K562 (cell line): ENCODE data around the gene HMGXB3. TPM values are rescaled to one million over a fixed set of nuclear protein-coding genes. Genes with fewer than 3 reads are reported as not detected.

Source experiments
- ATAC-seq: fragments of 200-7000 bp; cut with Tn5 transposase; 3 replicates; pipeline ENCODE4 v1.9.1; 2020; ENCODE audit warnings: moderate library complexity
- BruUV-seq: library from RNA; stranded (reverse); fragments of 400-500 nt; replicated peaks from 2 replicates; lab custom pipeline; 2021; lab: Mats Ljungman, UMichigan
- CTCF ChIA-PET: fragments of 300-600 bp; formaldehyde crosslinking; extraction: SDS; loops from one replicate; lab custom pipeline; 2021; ENCODE audit warnings: low intra/inter-chr PET ratio; lab: Yijun Ruan, JAX
- POLR2A ChIA-PET: fragments of 300-600, 350-650 bp; sonication (Branson Sonifier 250); formaldehyde crosslinking; extraction: SDS; loops from one replicate; lab custom pipeline; 2021; ENCODE audit warnings: antibody characterized with exemption, inconsistent platforms; lab: Yijun Ruan, JAX
- DNase-seq, 4 experiments: peaks; one replicate each; pipeline versions ENCODE4 v3.0.0 to v3.0.0-alpha.2; 2011 to 2018; ENCODE audit warnings: low spot score in 3 of 4, mixed read lengths in 3 of 4; ENCODE audit errors: extremely low read depth in 1 of 4
- FAIRE-seq: peaks from 2 replicates; lab custom pipeline; 2011; peaks lifted over from hg19 to GRCh38; lab: Jason Lieb, UNC
- H2AFZ ChIP-seq: 2 replicates; pipeline ENCODE4 v1.6.0; 2011; ENCODE audit warnings: low read depth, low read length, control low read depth, inconsistent platforms
- H3K27ac ChIP-seq: fragments of 200-600 bp; 3 replicates; pipeline ENCODE4 v1.8.0; 2011; ENCODE audit warnings: low read depth, mild to moderate bottlenecking, control low read depth, inconsistent platforms, low read length, moderate library complexity, mixed read lengths; ENCODE audit errors: extremely low read depth
- H3K27me3 ChIP-seq, 2 experiments: fragments of 300-600 bp in 1 of 2; 2 replicates in 1 of 2; 3 replicates in 1 of 2; pipeline versions ENCODE4 v1.6.0 to v1.8.0; 2011; ENCODE audit warnings: inconsistent platforms in 2 of 2, low read length in 2 of 2, mild to moderate bottlenecking in 1 of 2, mixed read lengths in 1 of 2, moderate library complexity in 1 of 2; ENCODE audit not compliant: control insufficient read depth in 2 of 2, insufficient read depth in 2 of 2
- H3K36me3 ChIP-seq: fragments of 300-600 bp; 3 replicates; pipeline ENCODE4 v1.8.0; 2011; ENCODE audit warnings: mild to moderate bottlenecking, low read length, inconsistent platforms; ENCODE audit not compliant: control insufficient read depth, insufficient read depth
- H3K4me1 ChIP-seq, 2 experiments: fragments of 200-600 bp in 1 of 2; replicated peaks in 1 of 2; 2 replicates in 1 of 2; 3 replicates in 1 of 2; pipeline versions ENCODE4 v1.5.1 to v1.8.0; 2011; ENCODE audit warnings: inconsistent platforms in 2 of 2, low read length in 2 of 2, mild to moderate bottlenecking in 1 of 2, mixed read lengths in 1 of 2, moderate library complexity in 1 of 2; ENCODE audit not compliant: control insufficient read depth in 2 of 2, insufficient read depth in 2 of 2
- H3K4me2 ChIP-seq: 2 replicates; pipeline ENCODE4 v1.6.1; 2011; ENCODE audit warnings: low read length, control low read depth, inconsistent platforms, mixed read lengths; ENCODE audit not compliant: insufficient read depth
- H3K4me3 ChIP-seq: fragments of 200-600 bp; sonication (generic), shearing (Covaris generic); 2 replicates; pipeline ENCODE4 v1.5.1; 2016; ENCODE audit warnings: control low read depth, inconsistent platforms
- H3K79me2 ChIP-seq: fragments of 200-600 bp; 3 replicates; pipeline ENCODE4 v1.8.0; 2011; ENCODE audit warnings: low read length, inconsistent platforms; ENCODE audit not compliant: control insufficient read depth, insufficient read depth
- H3K9ac ChIP-seq, 2 experiments: 2 replicates each; pipeline versions ENCODE4 v1.6.0 to v1.6.1; 2011; ENCODE audit warnings: low read depth in 2 of 2, low read length in 2 of 2, control low read depth in 1 of 2, inconsistent platforms in 1 of 2, mild to moderate bottlenecking in 1 of 2, mixed read lengths in 1 of 2; ENCODE audit not compliant: insufficient read depth in 1 of 2
- H3K9me1 ChIP-seq: one replicate; pipeline ENCODE4 v1.6.0; 2011; ENCODE audit warnings: inconsistent platforms, mild to moderate bottlenecking, low read length, moderate library complexity; ENCODE audit not compliant: control insufficient read depth, insufficient read depth
- H3K9me3 ChIP-seq: replicated peaks from 2 replicates; pipeline ENCODE4 v1.5.1; 2011; ENCODE audit warnings: low read depth, low read length, inconsistent platforms; ENCODE audit not compliant: control insufficient read depth, insufficient read depth
- H4K20me1 ChIP-seq: replicated peaks from 2 replicates; pipeline ENCODE4 v1.6.1; 2011; ENCODE audit warnings: low read length, inconsistent platforms, mixed read lengths; ENCODE audit not compliant: control insufficient read depth, insufficient read depth
- CREBBP ChIP-seq: IDR thresholded peaks from one replicate; pipeline ENCODE4 v1.6.1; 2012; ENCODE audit warnings: low read depth, mild to moderate bottlenecking, control low read depth, inconsistent platforms, low read length
- DMBX1 ChIP-seq: fragments of 250-450 bp; sonication (Bioruptor Pico); IDR thresholded peaks from 2 replicates; pipeline ENCODE4 v1.8.0; 2022; ENCODE audit warnings: inconsistent platforms, mild to moderate bottlenecking, moderate library complexity, borderline replicate concordance
- EHMT2 ChIP-seq: fragments of 450-650 bp; IDR thresholded peaks from 2 replicates; pipeline ENCODE4 v1.6.1; 2018; ENCODE audit warnings: antibody characterized with exemption
- KLF6 ChIP-seq: fragments of 250-450 bp; sonication (Bioruptor Pico); IDR thresholded peaks from 2 replicates; pipeline ENCODE4 v1.4.0; 2020; ENCODE audit warnings: mild to moderate bottlenecking, moderate library complexity, borderline replicate concordance
- MECOM ChIP-seq: fragments of 250-450 bp; sonication (Bioruptor Pico); IDR thresholded peaks from 2 replicates; pipeline ENCODE4 v1.8.0; 2022; ENCODE audit warnings: inconsistent platforms
- NFXL1 ChIP-seq: fragments of 450-650 bp; formaldehyde crosslinking; IDR thresholded peaks from 2 replicates; pipeline ENCODE4 v1.4.0; 2021; ENCODE audit warnings: mild to moderate bottlenecking
- POU5F1 ChIP-seq: fragments of 150-350 bp; IDR thresholded peaks from 2 replicates; pipeline ENCODE4 v1.6.1; 2014; ENCODE audit warnings: borderline replicate concordance, low read length, low read depth, mild to moderate bottlenecking; ENCODE audit not compliant: partially characterized antibody
- SMARCA4 ChIP-seq: fragments of 450-650 bp; IDR thresholded peaks from 2 replicates; pipeline ENCODE4 v1.6.1; 2016
- SREBF1 ChIP-seq: fragments of 150-350 bp; IDR thresholded peaks from 2 replicates; pipeline ENCODE4 v1.6.1; 2014; ENCODE audit warnings: antibody characterized with exemption, low read depth, low read length, borderline replicate concordance
- SUPT5H ChIP-seq: fragments of 450-650 bp; IDR thresholded peaks from 2 replicates; pipeline ENCODE4 v1.6.1; 2016
- U2AF1 ChIP-seq: fragments of 200-400 bp; formaldehyde crosslinking; optimal IDR thresholded peaks from 2 replicates; pipeline ENCODE3; 2017; ENCODE audit warnings: mild to moderate bottlenecking, low read depth, low read length, moderate library complexity
- ZNF76 ChIP-seq: fragments of 250-450 bp; sonication (Bioruptor Pico); IDR thresholded peaks from 2 replicates; pipeline ENCODE4 v1.4.0; 2020; ENCODE audit warnings: mild to moderate bottlenecking, moderate library complexity, borderline replicate concordance
- WGBS: fragments of 100-300 bp; shearing (Covaris generic); methylation state at CpG from one replicate; pipeline ENCODE4 v1.1.6; 2016; ENCODE audit warnings: low coverage, mixed read lengths; ENCODE audit not compliant: insufficient coverage; ENCODE audit errors: missing lambda C conversion rate; 5-methylcytosine and 5-hydroxymethylcytosine counted together
- in situ Hi-C: fragments of 300-500 bp; cut with MboI; formaldehyde crosslinking; loops from 4 replicates; pipeline ENCODE4 v1.15.0; 2018; ENCODE audit warnings: inconsistent platforms, mixed read lengths
- intact Hi-C: fragments of 100-400 bp; cut with micrococcal nuclease; formaldehyde crosslinking; loops from 2 replicates; pipeline ENCODE4 v1.14.2; 2022
- polyA plus RNA-seq, 8 experiments: library from polyadenylated mRNA; depleted of rRNA in 4 of 8; stranded (reverse) in 5 of 8; unstranded in 3 of 8; fragments of >200 nt; fragmentation: Nextera tagmentation in 2 of 8; fragmentation: Illumina TruSeq in 1 of 8; extraction: Ambion mirVana in 2 of 8; extraction: Trizol in 1 of 8; gene quantifications; 2 replicates each; pipeline versions ENCODE4 v1.2.1 to v1.2.3, GENCODE V29; 2011 to 2014; ENCODE audit warnings: inconsistent platforms in 1 of 8, missing spikeins in 1 of 8
- total RNA-seq, 7 experiments: library from RNA; depleted of rRNA in 6 of 7; stranded (reverse); fragments of >200 nt in 6 of 7; fragmentation: Illumina TruSeq in 2 of 7; extraction: Trizol in 2 of 7; gene quantifications; 2 replicates each; pipeline versions ENCODE4 v1.2.1 to v1.2.3, GENCODE V29; 2011 to 2021; ENCODE audit warnings: low replicate concordance in 1 of 7
- TF ChIP-seq, protein P1 (sequence below): sonication (generic); formaldehyde crosslinking; IDR thresholded peaks from 2 replicates; pipeline ENCODE4 v1.8.0; 2022; ENCODE audit warnings: mild to moderate bottlenecking, missing genetic modification reagents, borderline replicate concordance
- TF ChIP-seq, protein P2 (sequence below): fragments of 450-650 bp; conservative IDR thresholded peaks from 2 replicates; pipeline ENCODE4 v1.6.1; 2016; ENCODE audit warnings: missing genetic modification characterization, low read depth, mild to moderate bottlenecking, control low read depth, missing compliant biosample characterization
- TF ChIP-seq, protein P3 (sequence below): fragments of 250-450 bp; sonication (Bioruptor Pico); IDR thresholded peaks from 2 replicates; pipeline ENCODE4 v1.5.0; 2021

The HMGXB3 gene
- total and polyA plus RNA-seq, 9 of the 15 experiments (the other 6 are each of a cell fraction or from before 2014, with no cell fraction given), result 1.8 to 44.1 (median 32.2) TPM

DNA sequence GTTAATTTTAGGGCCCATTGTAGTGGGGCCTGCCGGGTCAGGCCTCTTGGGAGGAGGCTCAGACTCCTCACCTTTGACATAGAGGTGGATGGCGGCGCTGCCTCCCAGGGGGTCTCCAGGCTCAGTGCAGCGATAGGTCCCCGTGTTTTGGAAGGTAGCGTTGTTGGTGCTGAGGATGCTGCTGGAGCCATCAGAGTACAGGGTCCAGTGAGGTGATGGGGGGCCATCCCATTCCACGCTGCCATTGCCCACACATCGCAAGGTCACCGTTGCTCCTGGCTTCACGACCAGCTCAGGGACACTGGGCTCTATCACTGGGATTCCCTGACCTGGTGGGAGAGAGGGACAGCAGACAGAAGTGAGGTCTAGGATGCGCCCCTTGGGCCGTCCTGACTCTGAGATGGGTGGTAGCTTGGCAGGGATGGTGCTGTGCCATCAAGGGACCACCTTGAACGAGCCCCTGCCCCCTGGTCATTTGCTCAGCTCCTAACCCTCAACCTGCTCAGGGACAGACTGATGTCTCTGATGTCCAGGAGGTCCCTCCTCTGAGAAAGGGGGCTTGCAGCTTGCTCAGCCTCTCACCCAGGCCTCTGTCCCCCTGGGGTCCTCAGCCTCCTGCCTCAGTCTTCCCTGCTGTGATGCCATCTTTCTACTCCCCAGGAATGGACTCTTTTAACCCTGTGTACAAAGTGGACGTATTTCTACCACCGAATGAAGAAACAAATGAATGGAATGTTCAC lies 80.3 kb downstream of the HMGXB3 start:
- ATAC-seq (no peak), FAIRE-seq (no peak), DNase-seq (no peak)
- H3K4me3 ChIP-seq, result no peak overlapping the region
- H3K27me3 ChIP-seq, result peaks cover 36 to 89% of the 10 kb centered on the region in 2 experiments
- H2AFZ ChIP-seq, result no peak overlapping the region
- no peaks in the 10 kb centered on the region for H3K9me1 ChIP-seq
- H3K9ac ChIP-seq, result 0 out of 4 replicates have a peak overlapping the region, but pooled peaks of 1 of the 2 experiments have one; percentile 4
- no peaks in the 10 kb centered on the region for H3K79me2 ChIP-seq
- no peaks in the 10 kb centered on the region for H3K9me3 ChIP-seq
- intact Hi-C loops (no loop called here), in situ Hi-C loops (no loop called here)
- no peak overlapping the region for H3K4me2 ChIP-seq
- H4K20me1 ChIP-seq, result peaks cover 12% of the 10 kb centered on the region; the same call in 1 of the 2 replicates
- POLR2A ChIA-PET, result interaction anchor here (0.6 to 1.3 kb wide), 3 partner anchors 13 to 228 kb away, joined by 3 to 6 read pairs (median 4); no protein-coding TSS in a partner anchor
- H3K27ac ChIP-seq, result no peak overlapping the region
- under 1% methylated on average over 14 of the region's 15 CpGs for WGBS
- no peaks in the 10 kb centered on the region for H3K36me3 ChIP-seq
- CTCF ChIA-PET, result no interaction called here
- BruUV-seq, result no TSS peak
- H3K4me1 ChIP-seq, result peaks cover 0 to 7% of the 10 kb centered on the region in 2 experiments; a peak in 2 of 5 replicates
- TF ChIP-seq NFXL1 (no peak), DMBX1 (CRISPR knock-in tag) (no peak), SREBF1 (no peak), SMARCA4 (no peak), MECOM (no peak), SUPT5H (no peak), CREBBP (no peak), POU5F1 (no peak), KLF6 (CRISPR knock-in tag) (no peak), U2AF1 (no peak), ZNF76 (CRISPR knock-in tag) (no peak), EHMT2 (no peak)
- TF ChIP-seq, protein P1, sequence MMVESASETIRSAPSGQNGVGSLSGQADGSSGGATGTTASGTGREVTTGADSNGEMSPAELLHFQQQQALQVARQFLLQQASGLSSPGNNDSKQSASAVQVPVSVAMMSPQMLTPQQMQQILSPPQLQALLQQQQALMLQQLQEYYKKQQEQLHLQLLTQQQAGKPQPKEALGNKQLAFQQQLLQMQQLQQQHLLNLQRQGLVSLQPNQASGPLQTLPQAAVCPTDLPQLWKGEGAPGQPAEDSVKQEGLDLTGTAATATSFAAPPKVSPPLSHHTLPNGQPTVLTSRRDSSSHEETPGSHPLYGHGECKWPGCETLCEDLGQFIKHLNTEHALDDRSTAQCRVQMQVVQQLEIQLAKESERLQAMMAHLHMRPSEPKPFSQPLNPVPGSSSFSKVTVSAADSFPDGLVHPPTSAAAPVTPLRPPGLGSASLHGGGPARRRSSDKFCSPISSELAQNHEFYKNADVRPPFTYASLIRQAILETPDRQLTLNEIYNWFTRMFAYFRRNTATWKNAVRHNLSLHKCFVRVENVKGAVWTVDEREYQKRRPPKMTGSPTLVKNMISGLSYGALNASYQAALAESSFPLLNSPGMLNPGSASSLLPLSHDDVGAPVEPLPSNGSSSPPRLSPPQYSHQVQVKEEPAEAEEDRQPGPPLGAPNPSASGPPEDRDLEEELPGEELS (CRISPR knock-in tag), result no peak
- TF ChIP-seq, protein P2, sequence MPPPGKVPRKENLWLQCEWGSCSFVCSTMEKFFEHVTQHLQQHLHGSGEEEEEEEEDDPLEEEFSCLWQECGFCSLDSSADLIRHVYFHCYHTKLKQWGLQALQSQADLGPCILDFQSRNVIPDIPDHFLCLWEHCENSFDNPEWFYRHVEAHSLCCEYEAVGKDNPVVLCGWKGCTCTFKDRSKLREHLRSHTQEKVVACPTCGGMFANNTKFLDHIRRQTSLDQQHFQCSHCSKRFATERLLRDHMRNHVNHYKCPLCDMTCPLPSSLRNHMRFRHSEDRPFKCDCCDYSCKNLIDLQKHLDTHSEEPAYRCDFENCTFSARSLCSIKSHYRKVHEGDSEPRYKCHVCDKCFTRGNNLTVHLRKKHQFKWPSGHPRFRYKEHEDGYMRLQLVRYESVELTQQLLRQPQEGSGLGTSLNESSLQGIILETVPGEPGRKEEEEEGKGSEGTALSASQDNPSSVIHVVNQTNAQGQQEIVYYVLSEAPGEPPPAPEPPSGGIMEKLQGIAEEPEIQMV (tag), result no peak
- TF ChIP-seq, protein P3, sequence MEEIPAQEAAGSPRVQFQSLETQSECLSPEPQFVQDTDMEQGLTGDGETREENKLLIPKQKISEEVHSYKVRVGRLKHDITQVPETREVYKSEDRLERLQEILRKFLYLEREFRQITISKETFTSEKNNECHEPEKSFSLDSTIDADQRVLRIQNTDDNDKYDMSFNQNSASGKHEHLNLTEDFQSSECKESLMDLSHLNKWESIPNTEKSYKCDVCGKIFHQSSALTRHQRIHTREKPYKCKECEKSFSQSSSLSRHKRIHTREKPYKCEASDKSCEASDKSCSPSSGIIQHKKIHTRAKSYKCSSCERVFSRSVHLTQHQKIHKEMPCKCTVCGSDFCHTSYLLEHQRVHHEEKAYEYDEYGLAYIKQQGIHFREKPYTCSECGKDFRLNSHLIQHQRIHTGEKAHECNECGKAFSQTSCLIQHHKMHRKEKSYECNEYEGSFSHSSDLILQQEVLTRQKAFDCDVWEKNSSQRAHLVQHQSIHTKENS, result no peak
